Keratinocyte (primary cell): ENCODE results near the gene TMC2. TPM values are rescaled to one million over a fixed set of nuclear protein-coding genes. Genes with fewer than 3 reads are reported as not detected.

ENCODE experiments used
- DNase-seq: peaks from one replicate; pipeline ENCODE4 v3.0.0-alpha.2; 2011; ENCODE audit warnings: low read depth, missing footprints, low spot score
- FAIRE-seq: peaks from 2 replicates; lab custom pipeline; 2011; peaks lifted over from hg19 to GRCh38; lab: Jason Lieb, UNC
- H2AFZ ChIP-seq: 2 replicates; pipeline ENCODE4 v1.6.0; 2012; ENCODE audit warnings: low read length, control low read depth, inconsistent platforms; ENCODE audit not compliant: control insufficient read depth
- H3K27ac ChIP-seq: 2 replicates; pipeline ENCODE4 v1.5.1; 2011; ENCODE audit warnings: low read length; ENCODE audit not compliant: control insufficient read depth, insufficient read depth
- H3K27me3 ChIP-seq: 3 replicates; pipeline ENCODE4 v1.6.0; 2011; ENCODE audit warnings: low read length; ENCODE audit not compliant: control insufficient read depth, insufficient read depth; ENCODE audit errors: extremely low read depth
- H3K36me3 ChIP-seq, 2 experiments: 2 replicates in 1 of 2; 3 replicates in 1 of 2; pipeline ENCODE4 v1.5.1; 2011; ENCODE audit warnings: low read length in 2 of 2, mild to moderate bottlenecking in 1 of 2; ENCODE audit not compliant: control insufficient read depth in 2 of 2, insufficient read depth in 2 of 2; ENCODE audit errors: extremely low read depth in 1 of 2
- H3K4me1 ChIP-seq: 3 replicates; pipeline ENCODE4 v1.5.1; 2011; ENCODE audit warnings: low read length; ENCODE audit not compliant: control insufficient read depth, insufficient read depth; ENCODE audit errors: extremely low read depth
- H3K4me2 ChIP-seq: 3 replicates; pipeline ENCODE4 v1.6.0; 2011; ENCODE audit warnings: low read depth, low read length; ENCODE audit not compliant: control insufficient read depth, insufficient read depth; ENCODE audit errors: extremely low read depth
- H3K4me3 ChIP-seq, 3 experiments: fragments of 200-600 bp in 1 of 3; sonication (generic) in 1 of 3; 2 replicates in 2 of 3; 3 replicates in 1 of 3; pipeline ENCODE4 v1.5.1; 2011 to 2016; ENCODE audit warnings: low read length in 3 of 3, mild to moderate bottlenecking in 3 of 3, control low read depth in 2 of 3, inconsistent platforms in 1 of 3, low read depth in 1 of 3, mixed read lengths in 1 of 3, mixed run types in 1 of 3, moderate library complexity in 1 of 3; ENCODE audit not compliant: control insufficient read depth in 2 of 3, insufficient read depth in 2 of 3; ENCODE audit errors: extremely low read depth in 1 of 3
- H3K79me2 ChIP-seq: 2 replicates; pipeline ENCODE4 v1.6.0; 2012; ENCODE audit warnings: low read length; ENCODE audit not compliant: control insufficient read depth, insufficient read depth
- H3K9ac ChIP-seq: 3 replicates; pipeline ENCODE4 v1.6.0; 2011; ENCODE audit warnings: low read length; ENCODE audit not compliant: control insufficient read depth, insufficient read depth; ENCODE audit errors: extremely low read depth
- H3K9me1 ChIP-seq: 3 replicates; pipeline ENCODE4 v1.6.0; 2011; ENCODE audit warnings: low read length; ENCODE audit not compliant: control insufficient read depth, insufficient read depth; ENCODE audit errors: extremely low read depth
- H3K9me3 ChIP-seq: 2 replicates; pipeline ENCODE4 v1.5.1; 2012; ENCODE audit warnings: low read depth, low read length; ENCODE audit not compliant: control insufficient read depth
- H4K20me1 ChIP-seq: 3 replicates; pipeline ENCODE4 v1.6.0; 2011; ENCODE audit warnings: low read length; ENCODE audit not compliant: control insufficient read depth, insufficient read depth; ENCODE audit errors: extremely low read depth
- EZH2 ChIP-seq: IDR thresholded peaks from one replicate; pipeline ENCODE4 v1.6.1; 2012; ENCODE audit warnings: inconsistent platforms, mild to moderate bottlenecking, low read length, moderate library complexity
- dilution Hi-C: fragments of 300-500 bp; cut with MboI; formaldehyde crosslinking; loops from one replicate; pipeline ENCODE4 v1.7.0; 2020; ENCODE audit warnings: low sequenced_read_pairs; ENCODE audit not compliant: extremely low pct_ligation_motif_present
- polyA plus RNA-seq, 5 experiments: library from polyadenylated mRNA; depleted of rRNA in 3 of 5; stranded (reverse) in 3 of 5; stranded (forward) in 1 of 5; unstranded in 1 of 5; fragments of >200 nt; gene quantifications; 1 replicate in 1 of 5; 2 replicates in 3 of 5; 3 replicates in 1 of 5; pipeline versions ENCODE4 v1.2.1 to v1.2.3, GENCODE V29; 2011 to 2012; ENCODE audit warnings: missing spikeins in 2 of 5, low read depth in 1 of 5, low replicate concordance in 1 of 5
- TF ChIP-seq, protein P1 (sequence below), 3 experiments: IDR thresholded peaks in 1 of 3; conservative IDR thresholded peaks in 1 of 3; optimal IDR thresholded peaks in 1 of 3; 2 replicates in 2 of 3; 3 replicates in 1 of 3; pipeline versions ENCODE3 to v1.5.1; 2011; ENCODE audit warnings: low read length in 3 of 3, mild to moderate bottlenecking in 3 of 3, moderate library complexity in 2 of 3, control low read depth in 1 of 3, inconsistent platforms in 1 of 3; ENCODE audit not compliant: insufficient read depth in 2 of 3; ENCODE audit errors: extremely low read depth in 1 of 3

TMC2 gene
- polyA plus RNA-seq, 1 donor (not counting 4 experiments of a cell fraction or from before 2014, with no cell fraction given) = not detected

DNA sequence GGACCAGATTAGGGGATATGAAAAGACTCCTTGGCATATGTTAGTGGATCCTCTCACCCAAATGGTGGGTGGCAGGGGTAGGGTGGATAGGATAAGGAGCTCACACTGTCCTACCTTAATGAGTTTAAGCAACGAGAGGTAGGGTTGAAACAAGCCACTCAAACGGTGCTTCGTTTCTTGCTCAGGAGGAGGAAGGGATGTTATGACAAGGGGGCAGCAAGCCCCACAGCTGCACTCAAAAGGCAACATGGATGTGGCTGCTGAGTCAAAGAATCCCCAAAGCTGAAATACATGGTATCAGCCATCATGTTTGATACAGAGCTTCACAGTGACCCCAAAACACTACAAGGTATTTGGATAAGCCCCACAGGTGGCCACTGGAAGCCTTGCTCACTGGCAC, 136.1 kb downstream of the TMC2 start:
- no peaks in the 10 kb centered on the region for H3K36me3 ChIP-seq
- dilution Hi-C loops = no loop called here
- no peaks in the 10 kb centered on the region for H3K4me1 ChIP-seq
- no peaks in the 10 kb centered on the region for H3K79me2 ChIP-seq
- no peaks in the 10 kb centered on the region for H4K20me1 ChIP-seq
- no peak for TF ChIP-seq EZH2
- TF ChIP-seq, protein P1, sequence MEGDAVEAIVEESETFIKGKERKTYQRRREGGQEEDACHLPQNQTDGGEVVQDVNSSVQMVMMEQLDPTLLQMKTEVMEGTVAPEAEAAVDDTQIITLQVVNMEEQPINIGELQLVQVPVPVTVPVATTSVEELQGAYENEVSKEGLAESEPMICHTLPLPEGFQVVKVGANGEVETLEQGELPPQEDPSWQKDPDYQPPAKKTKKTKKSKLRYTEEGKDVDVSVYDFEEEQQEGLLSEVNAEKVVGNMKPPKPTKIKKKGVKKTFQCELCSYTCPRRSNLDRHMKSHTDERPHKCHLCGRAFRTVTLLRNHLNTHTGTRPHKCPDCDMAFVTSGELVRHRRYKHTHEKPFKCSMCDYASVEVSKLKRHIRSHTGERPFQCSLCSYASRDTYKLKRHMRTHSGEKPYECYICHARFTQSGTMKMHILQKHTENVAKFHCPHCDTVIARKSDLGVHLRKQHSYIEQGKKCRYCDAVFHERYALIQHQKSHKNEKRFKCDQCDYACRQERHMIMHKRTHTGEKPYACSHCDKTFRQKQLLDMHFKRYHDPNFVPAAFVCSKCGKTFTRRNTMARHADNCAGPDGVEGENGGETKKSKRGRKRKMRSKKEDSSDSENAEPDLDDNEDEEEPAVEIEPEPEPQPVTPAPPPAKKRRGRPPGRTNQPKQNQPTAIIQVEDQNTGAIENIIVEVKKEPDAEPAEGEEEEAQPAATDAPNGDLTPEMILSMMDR (optimal IDR thresholded peaks at IDR 0.05 in 1 of 3, IDR thresholded peaks at IDR 0.05 in 1 of 3, conservative IDR thresholded peaks at IDR 0.05 in 1 of 3; ENCODE audit: extremely low read depth in 1 of 3, insufficient read depth in 2 of 3, low read length in 3 of 3) = no peak
- H3K4me2 ChIP-seq = no peak overlapping the region
- no peak overlapping the region for H3K27ac ChIP-seq
- H2AFZ ChIP-seq = no peak overlapping the region
- H3K9ac ChIP-seq = no peak overlapping the region
- H3K27me3 ChIP-seq = no peaks in the 10 kb centered on the region
- FAIRE-seq (no peak), DNase-seq (no peak)
- H3K9me1 ChIP-seq = no peaks in the 10 kb centered on the region
- H3K9me3 ChIP-seq = no peaks in the 10 kb centered on the region
- H3K4me3 ChIP-seq = no peak overlapping the region

DNA sequence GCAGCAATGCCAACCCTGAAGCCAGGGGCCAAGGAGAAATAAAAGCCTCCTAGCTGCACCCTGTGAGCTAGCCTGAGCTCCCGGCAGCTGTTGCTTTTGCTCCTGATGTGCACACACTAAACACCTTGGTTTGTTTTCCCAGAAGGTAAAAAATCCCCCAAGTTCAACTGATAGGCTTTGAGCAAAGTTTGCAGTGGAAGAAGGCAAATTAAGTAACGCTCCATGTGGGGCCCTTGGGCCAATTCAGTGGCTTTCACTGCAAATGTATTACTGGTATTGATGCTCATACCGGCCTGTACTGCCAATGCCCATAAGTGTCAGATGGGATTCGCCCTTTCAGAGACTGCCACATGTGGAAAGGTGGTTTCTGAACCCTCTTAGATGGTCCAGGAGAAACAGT, 137.1 kb downstream of the TMC2 start:
- dilution Hi-C loops = no loop called here
- H2AFZ ChIP-seq = no peak overlapping the region

More for the DNA sequence above, 137.1 kb downstream of the TMC2 start:
- Histone ChIP-seq H3K36me3 (no peaks in the 10 kb centered on the region), H3K79me2 (no peaks in the 10 kb centered on the region), H3K27me3 (no peaks in the 10 kb centered on the region), H3K9me3 (no peaks in the 10 kb centered on the region), H3K4me3 (no peak overlapping the region), H3K9ac (no peak overlapping the region), H3K4me1 (no peaks in the 10 kb centered on the region), H4K20me1 (no peaks in the 10 kb centered on the region), H3K27ac (no peak overlapping the region), H3K9me1 (no peaks in the 10 kb centered on the region), H3K4me2 (no peak overlapping the region)
- TF ChIP-seq EZH2 = no peak
- TF ChIP-seq, protein P1 (optimal IDR thresholded peaks at IDR 0.05 in 1 of 3, IDR thresholded peaks at IDR 0.05 in 1 of 3, conservative IDR thresholded peaks at IDR 0.05 in 1 of 3; ENCODE audit: extremely low read depth in 1 of 3, insufficient read depth in 2 of 3, low read length in 3 of 3) = no peak
- no peak for DNase-seq
- no peak for FAIRE-seq
